HCT116 (cell line): ENCODE results near the gene CCDC88C. TPM values are rescaled to one million over a fixed set of nuclear protein-coding genes. Genes with fewer than 3 reads are reported as not detected.

ENCODE experiments used
- ATAC-seq: fragments of 200-7000 bp; cut with Tn5 transposase; 2 replicates; pipeline ENCODE4 v1.9.1; 2020; ENCODE audit warnings: mild to moderate bottlenecking, moderate library complexity
- BruUV-seq: library from RNA; stranded (reverse); fragments of 400-500 nt; replicated peaks from 2 replicates; lab custom pipeline; 2021; lab: Mats Ljungman, UMichigan
- CTCF ChIA-PET: fragments of 300-600 bp; sonication (Branson Sonifier 250); formaldehyde crosslinking; loops from one replicate; lab custom pipeline; 2021; ENCODE audit warnings: antibody characterized with exemption; lab: Charles Lee
- POLR2A ChIA-PET: fragments of 300-600, 350-600 bp; sonication (Branson Sonifier 250); formaldehyde crosslinking; loops from one replicate; lab custom pipeline; 2021; ENCODE audit warnings: antibody characterized with exemption; lab: Charles Lee
- RAD21 ChIA-PET, 2 experiments: fragments of 300-600 bp; sonication (Branson Sonifier 250); formaldehyde crosslinking; loops; one replicate each; lab custom pipeline; 2023; ENCODE audit warnings: low total read pairs in 2 of 2; ENCODE audit not compliant: uncharacterized antibody in 2 of 2, unreplicated experiment in 2 of 2, low non-redundant PET in 1 of 2; lab: Charles Lee
- DNase-seq: peaks from one replicate; pipeline ENCODE4 v3.0.0-alpha.2; 2010; ENCODE audit warnings: low read depth, low spot score
- H2AFZ ChIP-seq: fragments of 200-600 bp; shearing (Covaris generic), sonication (generic); 2 replicates; pipeline ENCODE4 v1.6.1; 2017; ENCODE audit warnings: low read depth, mixed run types, mixed read lengths, antibody characterized with exemption, low read length; ENCODE audit not compliant: poor library complexity, severe bottlenecking
- H3K27ac ChIP-seq: 2 replicates; pipeline ENCODE4 v1.5.1; 2012; ENCODE audit warnings: low read depth, low read length
- H3K27me3 ChIP-seq: fragments of 200-600 bp; sonication (generic); 2 replicates; pipeline ENCODE4 v1.6.1; 2016; ENCODE audit warnings: mixed run types, low read length, mixed read lengths; ENCODE audit not compliant: insufficient read depth
- H3K36me3 ChIP-seq, 2 experiments: fragments of 200-500 bp in 1 of 2; fragments of 200-600 bp in 1 of 2; sonication (Bioruptor generic) in 1 of 2; sonication (generic) in 1 of 2; 2 replicates each; pipeline versions ENCODE4 v1.5.1 to v1.6.1; 2014 to 2016; ENCODE audit warnings: low read length in 2 of 2, inconsistent platforms in 1 of 2, mixed read lengths in 1 of 2, mixed run types in 1 of 2; ENCODE audit not compliant: insufficient read depth in 2 of 2, control insufficient read depth in 1 of 2
- H3K4me1 ChIP-seq, 2 experiments: fragments of 200-600 bp in 1 of 2; sonication (generic) in 1 of 2; 2 replicates each; pipeline versions ENCODE4 v1.5.1 to v1.6.1; 2012 to 2017; ENCODE audit warnings: low read length in 2 of 2, inconsistent platforms in 1 of 2, mild to moderate bottlenecking in 1 of 2, mixed read lengths in 1 of 2, mixed run types in 1 of 2, moderate library complexity in 1 of 2; ENCODE audit not compliant: insufficient read depth in 2 of 2, control insufficient read depth in 1 of 2
- H3K4me2 ChIP-seq: fragments of 200-600 bp; sonication (generic); 2 replicates; pipeline ENCODE4 v1.6.1; 2017; ENCODE audit warnings: mixed run types, low read length, mixed read lengths
- H3K4me3 ChIP-seq, 2 experiments: fragments of 200-600 bp in 1 of 2; sonication (generic) in 1 of 2; replicated peaks in 1 of 2; 2 replicates each; pipeline ENCODE4 v1.5.1; 2011 to 2016; ENCODE audit warnings: low read length in 2 of 2, control low read depth in 1 of 2, low read depth in 1 of 2, mild to moderate bottlenecking in 1 of 2, mixed read lengths in 1 of 2, mixed run types in 1 of 2
- H3K79me2 ChIP-seq: fragments of 200-600 bp; sonication (generic); 2 replicates; pipeline ENCODE4 v1.6.1; 2017; ENCODE audit warnings: mild to moderate bottlenecking, mixed run types, low read length, moderate library complexity, mixed read lengths; ENCODE audit not compliant: insufficient read depth
- H3K9ac ChIP-seq: fragments of 200-600 bp; sonication (generic); 2 replicates; pipeline ENCODE4 v1.6.1; 2016; ENCODE audit warnings: low read length, mixed read lengths
- H3K9me2 ChIP-seq: fragments of 200-600 bp; sonication (generic), shearing (Covaris generic); 2 replicates; pipeline ENCODE4 v1.6.1; 2017; ENCODE audit warnings: mixed run types, mild to moderate bottlenecking, moderate library complexity; ENCODE audit not compliant: insufficient read depth
- H3K9me3 ChIP-seq, 2 experiments: fragments of 200-500 bp in 1 of 2; fragments of 200-600 bp in 1 of 2; sonication (Bioruptor generic) in 1 of 2; sonication (generic) in 1 of 2; 2 replicates each; pipeline ENCODE4 v1.6.1; 2014 to 2017; ENCODE audit warnings: low read length in 2 of 2, mixed read lengths in 2 of 2, inconsistent platforms in 1 of 2, low read depth in 1 of 2, mild to moderate bottlenecking in 1 of 2, mixed run types in 1 of 2, moderate library complexity in 1 of 2; ENCODE audit not compliant: control insufficient read depth in 1 of 2, insufficient read depth in 1 of 2
- H4K20me1 ChIP-seq: fragments of 200-600 bp; sonication (generic), shearing (Covaris generic); 2 replicates; pipeline ENCODE4 v1.6.1; 2017; ENCODE audit warnings: mixed run types, mild to moderate bottlenecking, moderate library complexity; ENCODE audit not compliant: insufficient read depth
- CTCF ChIP-seq, 3 experiments: fragments of 200-600 bp in 1 of 3; sonication (generic) in 1 of 3; IDR thresholded peaks in 2 of 3; conservative IDR thresholded peaks in 1 of 3; 2 replicates each; pipeline ENCODE4 v1.5.1; 2012 to 2017; ENCODE audit warnings: low read depth in 2 of 3, low read length in 2 of 3, antibody characterized with exemption in 1 of 3, borderline replicate concordance in 1 of 3, control low read depth in 1 of 3, mild to moderate bottlenecking in 1 of 3, mixed read lengths in 1 of 3, mixed run types in 1 of 3, moderate library complexity in 1 of 3; ENCODE audit not compliant: insufficient read depth in 1 of 3
- ELF1 ChIP-seq: IDR thresholded peaks from 2 replicates; pipeline ENCODE4 v1.6.1; 2012; ENCODE audit warnings: low read depth, borderline replicate concordance
- RAD21 ChIP-seq: IDR thresholded peaks from 2 replicates; pipeline ENCODE4 v1.6.1; 2012; ENCODE audit warnings: low read depth, mild to moderate bottlenecking
- REST ChIP-seq: IDR thresholded peaks from 2 replicates; pipeline ENCODE4 v1.6.1; 2012; ENCODE audit warnings: low read depth
- SRF ChIP-seq: IDR thresholded peaks from 2 replicates; pipeline ENCODE4 v1.6.1; 2012; ENCODE audit warnings: low read depth
- ZNF274 ChIP-seq: fragments of 200-500 bp; sonication (Bioruptor generic); IDR thresholded peaks from 2 replicates; pipeline ENCODE4 v1.6.1; 2014; ENCODE audit warnings: mild to moderate bottlenecking, low read depth, low read length, inconsistent platforms
- intact Hi-C: fragments of 100-400 bp; cut with micrococcal nuclease; formaldehyde crosslinking; loops from 2 replicates; pipeline ENCODE4 v1.10.0; 2022
- total RNA-seq: library from RNA; stranded (reverse); gene quantifications from one replicate; pipeline ENCODE4 v1.2.1, GENCODE V29; 2021; ENCODE audit not compliant: unreplicated experiment

Gene CCDC88C
- total RNA-seq, 1 experiment from 2014 or later: 20.8 TPM

- ChIA-PET RAD21 (interaction anchor here (1.0 to 1.1 kb wide), 2 partner anchors 109 kb away, joined by 3 to 6 read pairs; no protein-coding TSS in a partner anchor), CTCF (interaction anchor here (0.7 to 3.4 kb wide), 3 partner anchors 109 to 135 kb away, joined by 3 to 20 read pairs (median 3); no protein-coding TSS in a partner anchor), POLR2A (no interaction called here)
- no peaks in the 10 kb centered on the region for H4K20me1 ChIP-seq
- no TSS peak for BruUV-seq
- H3K9me3 ChIP-seq: no peaks in the 10 kb centered on the region
- no peaks in the 10 kb centered on the region for H3K9me2 ChIP-seq
- H3K79me2 ChIP-seq: no peaks in the 10 kb centered on the region
- H3K4me1 ChIP-seq: no peaks in the 10 kb centered on the region; a peak in 1 of 4 replicates
- ATAC-seq (peak; percentile 94), DNase-seq (peak; percentile 49)
- H3K4me2 ChIP-seq: no peak overlapping the region
- H2AFZ ChIP-seq: no peak overlapping the region
- H3K9ac ChIP-seq: no peak overlapping the region
- TF ChIP-seq CTCF (IDR thresholded peaks at IDR 0.05 in 2 of 3, conservative IDR thresholded peaks at IDR 0.05 in 1 of 3; ENCODE audit: borderline replicate concordance in 1 of 3, insufficient read depth in 1 of 3, low read depth in 2 of 3, low read length in 2 of 3) (peak; percentile 79 to 95 (median 88)), RAD21 (peak; percentile 79), SRF (no peak), ELF1 (no peak)
- H3K36me3 ChIP-seq: no peaks in the 10 kb centered on the region; a peak in 2 of 4 replicates
- H3K27ac ChIP-seq: no peak overlapping the region
- no peak overlapping the region for H3K4me3 ChIP-seq
- no peaks in the 10 kb centered on the region for H3K27me3 ChIP-seq
- intact Hi-C loops: loop anchor here (1.0 kb wide), 2 partner anchors 109 to 383 kb away; no protein-coding TSS in a partner anchor
Measured at GRCh38 chr14:91286530-91286937, 131.1 kb downstream of the CCDC88C start.

GRCh38 chr14:91284791-91285548, 132.7 kb downstream of the CCDC88C start:
- no peak for DNase-seq
- TF ChIP-seq CTCF (IDR thresholded peaks at IDR 0.05 in 2 of 3, conservative IDR thresholded peaks at IDR 0.05 in 1 of 3; ENCODE audit: borderline replicate concordance in 1 of 3, insufficient read depth in 1 of 3, low read depth in 2 of 3, low read length in 2 of 3) (no peak), REST (no peak), ZNF274 (no peak)
- CTCF ChIA-PET: interaction anchor here (1.2 to 3.4 kb wide), 2 partner anchors 108 to 382 kb away, joined by 7 to 20 read pairs; no protein-coding TSS in a partner anchor

More at GRCh38 chr14:91284791-91285548, 132.7 kb downstream of the CCDC88C start:
- intact Hi-C loops: no loop called here
- no peak overlapping the region for H3K9ac ChIP-seq
- no peaks in the 10 kb centered on the region; a peak in 1 of 4 replicates for H3K4me1 ChIP-seq
- no peaks in the 10 kb centered on the region for H4K20me1 ChIP-seq
- no TSS peak for BruUV-seq
- no peaks in the 10 kb centered on the region for H3K79me2 ChIP-seq
- H3K36me3 ChIP-seq: no peaks in the 10 kb centered on the region; a peak in 2 of 4 replicates
- H3K27ac ChIP-seq: no peak overlapping the region
- no peaks in the 10 kb centered on the region for H3K9me2 ChIP-seq
- ChIA-PET RAD21 (interaction anchor here in 1 of 2 experiments (0.9 kb wide), 1 partner anchor 108 kb away, joined by 3 read pairs; no protein-coding TSS in a partner anchor), POLR2A (no interaction called here)
- H3K4me2 ChIP-seq: no peak overlapping the region
- H3K27me3 ChIP-seq: no peaks in the 10 kb centered on the region
- no peak for ATAC-seq
- no peaks in the 10 kb centered on the region for H3K9me3 ChIP-seq
- no peak overlapping the region for H2AFZ ChIP-seq
- no peak overlapping the region for H3K4me3 ChIP-seq
